OCI-LY1 (cell line): ENCODE measurements around the gene UBE2V1.

Source experiments
- EZH2 ChIP-seq: fragments of 200-600 bp; sonication (generic), shearing (Covaris generic); IDR thresholded peaks from 2 replicates; pipeline ENCODE4 v1.8.0; 2017; ENCODE audit warnings: borderline replicate concordance, mixed run types, mild to moderate bottlenecking, antibody characterized with exemption, low read length, moderate library complexity, mixed read lengths
- TF ChIP-seq, protein P1 (sequence below): fragments of 200-600 bp; sonication (generic), shearing (Covaris generic); IDR thresholded peaks from 2 replicates; pipeline ENCODE4 v1.5.1; 2017; ENCODE audit warnings: mild to moderate bottlenecking, antibody characterized with exemption, low read length, moderate library complexity, mixed read lengths

DNA sequence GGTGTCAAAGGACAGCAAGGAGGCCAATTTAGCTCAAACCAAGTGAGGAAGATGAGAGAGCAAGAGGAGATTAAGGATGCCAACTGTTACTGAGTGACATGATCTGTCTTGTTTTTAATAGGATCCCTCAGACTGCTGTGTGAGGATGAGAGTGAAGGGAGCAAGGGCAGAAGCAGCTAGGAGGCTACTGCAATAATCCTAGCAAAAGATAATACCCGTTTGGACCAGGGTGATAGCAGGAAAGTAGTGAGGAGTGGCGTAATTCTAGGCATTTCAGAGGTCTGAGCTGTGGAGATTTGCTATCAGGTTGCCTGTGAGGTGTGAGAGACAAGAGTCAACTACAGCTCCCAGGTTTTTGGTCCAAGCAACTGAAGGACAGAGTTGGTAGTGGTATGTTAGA, 14.7 kb downstream of the UBE2V1 start:
- TF ChIP-seq, protein P1, sequence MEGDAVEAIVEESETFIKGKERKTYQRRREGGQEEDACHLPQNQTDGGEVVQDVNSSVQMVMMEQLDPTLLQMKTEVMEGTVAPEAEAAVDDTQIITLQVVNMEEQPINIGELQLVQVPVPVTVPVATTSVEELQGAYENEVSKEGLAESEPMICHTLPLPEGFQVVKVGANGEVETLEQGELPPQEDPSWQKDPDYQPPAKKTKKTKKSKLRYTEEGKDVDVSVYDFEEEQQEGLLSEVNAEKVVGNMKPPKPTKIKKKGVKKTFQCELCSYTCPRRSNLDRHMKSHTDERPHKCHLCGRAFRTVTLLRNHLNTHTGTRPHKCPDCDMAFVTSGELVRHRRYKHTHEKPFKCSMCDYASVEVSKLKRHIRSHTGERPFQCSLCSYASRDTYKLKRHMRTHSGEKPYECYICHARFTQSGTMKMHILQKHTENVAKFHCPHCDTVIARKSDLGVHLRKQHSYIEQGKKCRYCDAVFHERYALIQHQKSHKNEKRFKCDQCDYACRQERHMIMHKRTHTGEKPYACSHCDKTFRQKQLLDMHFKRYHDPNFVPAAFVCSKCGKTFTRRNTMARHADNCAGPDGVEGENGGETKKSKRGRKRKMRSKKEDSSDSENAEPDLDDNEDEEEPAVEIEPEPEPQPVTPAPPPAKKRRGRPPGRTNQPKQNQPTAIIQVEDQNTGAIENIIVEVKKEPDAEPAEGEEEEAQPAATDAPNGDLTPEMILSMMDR = no peak
- TF ChIP-seq EZH2 = no peak
